Heart left ventricle (tissue), 16 donors: ENCODE measurements around the gene ATP5F1E. TPM values are rescaled to one million over a fixed set of nuclear protein-coding genes. Genes with fewer than 3 reads are reported as not detected.

Experiments used
- ATAC-seq, 4 donors: fragments of 200-7000 bp; cut with Tn5 transposase; one replicate each; pipeline ENCODE4 v1.9.1; 2020 to 2022; ENCODE audit warnings: moderate library complexity in 4 of 4, mild to moderate bottlenecking in 3 of 4, moderate number of reproducible peaks in 1 of 4
- DNase-seq, 5 donors: peaks; one replicate each; pipeline ENCODE4 v3.0.0-alpha.2; 2020
- H3K27ac ChIP-seq, 12 donors: fragments of 200-600 bp; sonication (generic) in 4 of 12; one replicate each; pipeline versions ENCODE4 v1.5.0 to v1.8.0; 2016 to 2022; ENCODE audit warnings: mild to moderate bottlenecking in 2 of 12
- H3K27me3 ChIP-seq, 9 donors: fragments of 200-600 bp; sonication (generic) in 2 of 9; one replicate each; pipeline versions ENCODE4 v1.5.1 to v1.8.0; 2016 to 2022; ENCODE audit warnings: mild to moderate bottlenecking in 3 of 9
- H3K36me3 ChIP-seq, 9 donors: fragments of 200-600 bp; sonication (generic) in 2 of 9; one replicate each; pipeline versions ENCODE4 v1.5.0 to v1.8.0; 2018 to 2022; ENCODE audit warnings: mild to moderate bottlenecking in 2 of 9
- H3K4me1 ChIP-seq, 12 donors: fragments of 200-600 bp; sonication (generic) in 4 of 12; one replicate each; pipeline versions ENCODE4 v1.5.0 to v1.8.0; 2016 to 2022; ENCODE audit warnings: mild to moderate bottlenecking in 3 of 12
- H3K4me3 ChIP-seq, 12 donors: fragments of 200-600 bp; sonication (generic) in 4 of 12; one replicate each; pipeline versions ENCODE4 v1.5.0 to v1.8.0; 2017 to 2022; ENCODE audit warnings: mild to moderate bottlenecking in 9 of 12, moderate library complexity in 4 of 12
- H3K9me3 ChIP-seq, 12 donors: fragments of 200-600 bp; sonication (generic) in 4 of 12; one replicate each; pipeline versions ENCODE4 v1.5.0 to v1.8.0; 2016 to 2022; ENCODE audit warnings: mild to moderate bottlenecking in 1 of 12
- CTCF ChIP-seq, 12 donors: fragments of 200-600 bp; sonication (generic) in 4 of 12; IDR thresholded peaks; one replicate each; pipeline versions ENCODE4 v1.5.0 to v1.8.0; 2018 to 2022; ENCODE audit warnings: antibody characterized with exemption in 12 of 12, mild to moderate bottlenecking in 5 of 12
- POLR2A ChIP-seq, 2 donors: fragments of 450-650 bp; IDR thresholded peaks; one replicate each; pipeline ENCODE4 v1.6.1; 2017; ENCODE audit warnings: antibody characterized with exemption in 2 of 2, mild to moderate bottlenecking in 2 of 2, moderate library complexity in 2 of 2
- WGBS, 4 donors: extraction: QIAGEN DNeasy Blood & Tissue Kit in 2 of 4; methylation state at CpG; one replicate each; pipeline versions ENCODE4 v1.1.5 to v1.1.7; 2013 to 2018; 5-methylcytosine and 5-hydroxymethylcytosine counted together
- intact Hi-C, 10 donors: fragments of 100-400 bp; cut with DNase I; formaldehyde crosslinking; loops; one replicate each; pipeline versions ENCODE4 v1.11.1 to v1.14.2; 2022
- polyA plus RNA-seq, 2 donors: library from polyadenylated mRNA; stranded (reverse); fragments of 200-250 nt; gene quantifications; one replicate each; pipeline ENCODE4 v1.2.3, GENCODE V29; 2013
- total RNA-seq, 9 donors: library from RNA; depleted of rRNA in 2 of 9; stranded (reverse); fragments of >200 nt in 2 of 9; fragmentation: NEBNext Ultra II Directional in 3 of 9; extraction: Animal tissue kit (Norgen Biotek cat#: 25700) in 3 of 9; gene quantifications; one replicate each; pipeline versions ENCODE4 v1.1.0 to v1.2.4, GENCODE V29; 2016 to 2023
- donor health status: ischemic (EF 13 %, LVEDD 7.1; RV severe dilation, severe dysfunction).
- donor health status: healthy with polysubstance abuse.
- donor health status: DM: no; HTN: yes; CAD: no.
- donor health status: DM: no; HTN: no; CAD: no.
- donor health status: ischemic (EF 25% LVEDD 6.9; RV normal size, moderate dysfunction).
- donor health status: ischemic (EF 25% LVEDD 5.7; RV mildly dilated, moderate dysfunction).
- donor health status: healthy.
- donor health status: DM: yes; HTN: yes; CAD: no.
- donor health status: ischemic (EF 35%, LVEDD 5.7; RV mildly dilated, moderate dysfunction).
- donor health status: nonischemic (EF 11% LVEDD 7.7; RV severe dilation, severe dysfunction).
- donor health status: DM: yes; HTN: yes; CAD: no.
- donor health status: PGD.
- donor health status: ischemic (EF 29% LVEDD 5.4; RV normal size, mild dysfunction).
- donor health status: nonischemic (EF 23%, LVEDD 6.1; RV moderate dilation, normal function).

ATP5F1E gene
- total and polyA plus RNA-seq, 11 donors: 38.5 to 153 (median 116) TPM

GRCh38 chr20:58994390-58995159 lies 37.6 kb downstream of the ATP5F1E start:
- Histone ChIP-seq H3K27ac (peak overlapping the region in 7 of 12 donors; percentile 13 to 48 (median 29)), H3K4me3 (no peak overlapping the region), H3K4me1 (peaks cover 0 to 14% (median 0%) of the 10 kb centered on the region in 12 donors), H3K27me3 (no peaks in the 10 kb centered on the region), H3K36me3 (peaks cover 7 to 100% (median 100%) of the 10 kb centered on the region in 9 donors), H3K9me3 (no peaks in the 10 kb centered on the region)
- ATAC-seq (peak in 1 of 4 donors; percentile 31), DNase-seq (peak in 2 of 5 donors; percentile 21 to 48)
- intact Hi-C loops: no loop called here
- 66 to 80% (median 73%) methylated on average over 17 of the region's 17 CpGs for WGBS, 4 donors
- TF ChIP-seq POLR2A (IDR thresholded peaks at IDR 0.05) (no peak), CTCF (IDR thresholded peaks at IDR 0.05) (no peak)

GRCh38 chr20:58993332-58994248 lies 38.5 kb downstream of the ATP5F1E start:
- Histone ChIP-seq H3K9me3 (no peaks in the 10 kb centered on the region), H3K4me1 (peaks cover 0 to 14% (median 0%) of the 10 kb centered on the region in 12 donors), H3K4me3 (no peak overlapping the region), H3K36me3 (peaks cover 7 to 100% (median 100%) of the 10 kb centered on the region in 9 donors), H3K27ac (peak overlapping the region in 2 of 12 donors; percentile 20 to 37), H3K27me3 (no peaks in the 10 kb centered on the region)
- DNase-seq: peak in 2 of 5 donors; percentile 13 to 17
- intact Hi-C loops: no loop called here
- TF ChIP-seq CTCF (IDR thresholded peaks at IDR 0.05) (no peak), POLR2A (IDR thresholded peaks at IDR 0.05) (no peak)
- peak in 1 of 4 donors; percentile 7 for ATAC-seq
- 87 to 89% (median 89%) methylated on average over 22 to 23 of the region's 23 CpGs for WGBS, 4 donors

- DNase-seq (peak in 1 of 5 donors; percentile 2), ATAC-seq (no peak)
- no peaks in the 10 kb centered on the region for H3K27me3 ChIP-seq
- TF ChIP-seq POLR2A (IDR thresholded peaks at IDR 0.05) (no peak), CTCF (IDR thresholded peaks at IDR 0.05) (no peak)
- no peaks in the 10 kb centered on the region for H3K9me3 ChIP-seq
- intact Hi-C loops: no loop called here
- 79 to 95% (median 90%) methylated on average over 3 of the region's 3 CpGs for WGBS, 4 donors
- H3K36me3 ChIP-seq: peaks cover 7 to 100% (median 100%) of the 10 kb centered on the region in 9 donors
- H3K4me1 ChIP-seq: peaks cover 0 to 14% (median 0%) of the 10 kb centered on the region in 12 donors
- H3K27ac ChIP-seq: no peak overlapping the region
- no peak overlapping the region for H3K4me3 ChIP-seq
Observed at GRCh38 chr20:58992911-58993310, 39.2 kb downstream of the ATP5F1E start.

GRCh38 chr20:58991715-58992114 lies 40.4 kb downstream of the ATP5F1E start:
- WGBS, 4 donors: 81 to 84% (median 82%) methylated on average over 9 of the region's 9 CpGs
- intact Hi-C loops: no loop called here
- DNase-seq: peak in 1 of 5 donors; percentile 8
- peaks cover 7 to 100% (median 100%) of the 10 kb centered on the region in 9 donors for H3K36me3 ChIP-seq
- no peak for ATAC-seq
- no peak overlapping the region for H3K27ac ChIP-seq
- H3K4me3 ChIP-seq: no peak overlapping the region
- H3K27me3 ChIP-seq: no peaks in the 10 kb centered on the region
- TF ChIP-seq POLR2A (IDR thresholded peaks at IDR 0.05) (no peak), CTCF (IDR thresholded peaks at IDR 0.05) (no peak)
- H3K4me1 ChIP-seq: peaks cover 0 to 14% (median 0%) of the 10 kb centered on the region in 12 donors
- H3K9me3 ChIP-seq: no peaks in the 10 kb centered on the region
